Measurements from ENCODE around the gene TMPRSS13.
"Not testable (repeated sequence)": the region's sequence is repeated elsewhere in the genome, so short reads cannot be mapped to it uniquely, and the experiment has no call there.

DNA sequence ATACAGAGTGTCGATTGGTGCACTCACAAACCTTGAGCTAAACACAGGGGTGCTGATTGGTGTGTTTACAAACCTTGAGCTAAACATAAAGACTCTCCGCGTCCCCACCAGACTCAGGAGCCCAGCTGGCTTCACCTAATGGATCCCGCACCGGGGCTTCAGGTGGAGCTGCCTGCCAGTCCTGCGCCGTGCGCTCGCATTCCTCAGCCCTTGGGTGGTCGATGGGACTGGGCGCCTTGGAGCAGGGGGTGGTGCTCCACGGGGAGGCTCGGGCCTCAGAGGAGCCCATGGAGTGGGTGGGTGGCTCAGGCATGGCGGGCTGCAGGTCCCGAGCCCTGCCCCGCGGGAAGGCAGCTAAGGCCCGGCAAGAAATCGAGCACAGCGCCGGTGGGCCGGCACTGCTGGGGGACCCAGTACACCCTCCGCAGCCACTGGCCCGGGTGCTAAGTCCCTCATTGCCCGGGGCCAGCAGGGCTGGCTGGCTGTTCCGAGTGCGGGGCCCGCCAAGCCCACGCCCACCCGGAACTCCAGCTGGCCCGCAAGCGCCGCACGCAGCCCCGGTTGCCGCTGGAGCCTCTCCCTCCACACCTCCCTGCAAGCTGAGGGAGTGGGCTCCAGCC, 49.2 kb upstream of the TMPRSS13 start:
- TF ChIP-seq, protein P1, sequence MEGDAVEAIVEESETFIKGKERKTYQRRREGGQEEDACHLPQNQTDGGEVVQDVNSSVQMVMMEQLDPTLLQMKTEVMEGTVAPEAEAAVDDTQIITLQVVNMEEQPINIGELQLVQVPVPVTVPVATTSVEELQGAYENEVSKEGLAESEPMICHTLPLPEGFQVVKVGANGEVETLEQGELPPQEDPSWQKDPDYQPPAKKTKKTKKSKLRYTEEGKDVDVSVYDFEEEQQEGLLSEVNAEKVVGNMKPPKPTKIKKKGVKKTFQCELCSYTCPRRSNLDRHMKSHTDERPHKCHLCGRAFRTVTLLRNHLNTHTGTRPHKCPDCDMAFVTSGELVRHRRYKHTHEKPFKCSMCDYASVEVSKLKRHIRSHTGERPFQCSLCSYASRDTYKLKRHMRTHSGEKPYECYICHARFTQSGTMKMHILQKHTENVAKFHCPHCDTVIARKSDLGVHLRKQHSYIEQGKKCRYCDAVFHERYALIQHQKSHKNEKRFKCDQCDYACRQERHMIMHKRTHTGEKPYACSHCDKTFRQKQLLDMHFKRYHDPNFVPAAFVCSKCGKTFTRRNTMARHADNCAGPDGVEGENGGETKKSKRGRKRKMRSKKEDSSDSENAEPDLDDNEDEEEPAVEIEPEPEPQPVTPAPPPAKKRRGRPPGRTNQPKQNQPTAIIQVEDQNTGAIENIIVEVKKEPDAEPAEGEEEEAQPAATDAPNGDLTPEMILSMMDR (conservative IDR thresholded peaks at IDR 0.05): not testable (repeated sequence)
- not testable (repeated sequence) for TF ChIP-seq EZH2 (IDR thresholded peaks at IDR 0.05; ENCODE audit: low read depth)
